ENCODE data around the gene SUN1.
"Not testable (repeated sequence)": the region's sequence is repeated elsewhere in the genome, so short reads cannot be mapped to it uniquely, and the experiment has no call there.

The SUN1 gene

DNA sequence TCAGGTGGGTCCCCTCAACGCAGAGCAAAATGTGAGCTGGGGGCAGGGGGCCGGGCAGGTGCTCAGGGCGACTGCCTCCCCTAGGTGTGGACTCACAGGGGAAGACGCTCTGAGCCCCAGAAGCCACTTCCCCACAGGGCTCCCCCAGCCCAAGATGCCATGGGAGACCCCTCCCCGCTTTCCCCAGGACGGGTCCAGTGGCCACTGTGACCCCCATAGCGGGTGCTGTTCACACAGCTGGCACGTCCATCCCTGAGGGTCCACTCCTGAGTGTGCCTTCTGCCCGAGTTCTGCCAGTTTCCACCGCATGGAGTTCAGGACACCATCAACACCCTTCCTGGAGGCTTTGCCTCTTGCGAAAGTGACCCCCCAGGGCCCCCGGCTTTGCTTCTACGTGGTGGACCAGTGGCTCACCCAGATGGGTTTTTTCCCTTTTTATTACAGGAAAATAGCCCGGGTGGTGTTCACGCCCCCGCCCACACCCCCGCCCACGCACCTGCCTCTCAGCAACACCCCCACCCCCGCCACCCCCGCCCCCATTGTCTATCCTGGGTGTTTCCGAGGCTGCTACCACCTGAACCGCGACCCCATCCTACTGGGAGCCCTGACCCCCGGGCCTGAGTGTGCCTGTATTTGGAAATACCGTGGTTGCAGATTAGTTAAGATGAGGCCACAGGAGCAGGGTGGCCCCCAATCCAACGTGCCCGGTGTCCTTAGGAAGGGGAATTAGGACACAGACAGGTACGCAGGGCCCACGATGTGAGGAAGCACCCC lies 90.2 kb downstream of the SUN1 start:
- peak; percentile 39 for DNase-seq

DNA sequence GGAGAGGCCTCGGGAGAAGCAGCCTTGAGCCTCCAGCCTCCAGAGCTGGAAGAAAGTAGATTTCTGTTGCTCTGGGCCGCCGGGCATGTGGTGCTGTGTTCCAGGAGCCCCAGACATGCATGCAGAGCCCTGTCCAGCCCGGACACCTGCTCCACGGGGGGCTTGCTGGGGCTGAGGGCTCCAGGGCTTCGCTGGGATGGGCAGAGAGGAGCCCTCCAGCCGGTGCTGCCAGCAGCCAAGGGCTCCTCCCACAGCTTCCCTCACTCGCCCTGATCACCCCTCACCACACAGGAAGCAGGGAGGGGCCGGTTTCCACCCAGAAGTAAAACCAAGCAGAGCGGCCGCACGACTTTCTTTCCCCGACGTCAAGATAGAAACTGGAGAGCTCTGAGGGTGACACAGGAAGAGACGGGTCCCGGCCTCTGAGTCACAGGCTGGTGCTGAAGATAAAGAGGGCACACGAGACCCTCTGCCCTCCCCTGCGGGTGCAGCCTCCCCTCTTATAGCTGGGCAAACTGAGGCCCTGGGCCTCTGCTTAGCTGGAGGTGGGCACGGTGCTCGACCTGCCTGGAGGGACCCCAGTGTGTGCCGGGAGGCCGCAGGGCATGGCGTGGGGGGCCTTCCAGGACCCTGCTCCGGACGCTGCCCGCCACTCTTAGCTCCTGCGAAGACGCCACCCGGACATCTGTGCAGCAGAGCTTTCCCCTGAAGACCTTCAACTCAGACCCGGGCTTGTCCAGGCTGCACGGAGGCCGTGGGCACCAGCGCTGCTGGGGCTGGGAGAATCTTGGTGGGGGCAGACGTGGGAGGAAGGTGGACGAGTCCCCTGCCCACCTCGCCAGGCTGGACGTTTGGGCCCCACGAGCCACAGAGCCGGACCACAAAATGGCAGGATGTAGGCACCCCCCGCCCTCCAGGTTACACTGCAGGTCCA lies 91.1 kb downstream of the SUN1 start:
- peak; percentile 86 for DNase-seq

DNA sequence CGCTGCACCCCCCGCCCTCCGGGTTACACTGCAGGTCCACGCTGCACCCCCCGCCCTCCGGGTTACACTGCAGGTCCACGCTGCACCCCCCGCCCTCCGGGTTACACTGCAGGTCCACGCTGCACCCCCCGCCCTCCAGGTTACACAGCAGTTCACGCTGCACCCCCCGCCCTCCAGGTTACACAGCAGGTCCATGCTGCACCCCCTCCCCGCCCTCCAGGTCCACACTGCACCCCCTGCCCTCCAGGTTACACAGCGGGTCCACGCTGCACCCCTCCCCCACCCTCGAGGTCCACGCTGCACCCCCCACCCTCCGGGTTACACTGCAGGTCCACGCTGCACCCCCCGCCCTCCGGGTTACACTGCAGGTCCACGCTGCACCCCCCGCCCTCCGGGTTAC lies 91.8 kb downstream of the SUN1 start:
- DNase-seq = not testable (repeated sequence)
